Suprapubic skin (tissue), 4 donors: Measurements from ENCODE around the gene ZDHHC14. TPM values are rescaled to one million over a fixed set of nuclear protein-coding genes. Genes with fewer than 3 reads are reported as not detected.

ENCODE experiments used
- DNase-seq, 2 donors: peaks; one replicate each; pipeline ENCODE4 v3.0.0-alpha.2; 2019; ENCODE audit warnings: low spot score in 2 of 2
- H3K27ac ChIP-seq: fragments of 200-600 bp; sonication (generic); one replicate; pipeline ENCODE4 v1.5.1; 2019
- H3K27me3 ChIP-seq: fragments of 200-600 bp; sonication (generic); one replicate; pipeline ENCODE4 v1.5.1; 2019
- H3K36me3 ChIP-seq: fragments of 200-600 bp; sonication (generic); one replicate; pipeline ENCODE4 v1.5.1; 2019
- H3K4me1 ChIP-seq: fragments of 200-600 bp; sonication (generic); one replicate; pipeline ENCODE4 v1.5.1; 2019
- H3K4me3 ChIP-seq: fragments of 200-600 bp; sonication (generic); one replicate; pipeline ENCODE4 v1.5.1; 2019; ENCODE audit warnings: mild to moderate bottlenecking
- H3K9me3 ChIP-seq: fragments of 200-600 bp; sonication (generic); one replicate; pipeline ENCODE4 v1.5.1; 2019
- EP300 ChIP-seq: sonication (generic); formaldehyde crosslinking; IDR thresholded peaks from one replicate; pipeline ENCODE4 v1.6.1; 2017; ENCODE audit warnings: antibody characterized with exemption
- POLR2A ChIP-seq, 2 donors: fragments of 450-650 bp; IDR thresholded peaks; one replicate each; pipeline ENCODE4 v1.6.1; 2017; ENCODE audit warnings: antibody characterized with exemption in 2 of 2, mild to moderate bottlenecking in 2 of 2, moderate library complexity in 2 of 2
- POLR2AphosphoS5 ChIP-seq, 3 donors: sonication (generic); formaldehyde crosslinking; IDR thresholded peaks; one replicate each; pipeline ENCODE4 v1.6.1; 2017; ENCODE audit warnings: antibody characterized with exemption in 3 of 3
- WGBS: methylation state at CpG from one replicate; pipeline ENCODE4 v1.1.5; 2018; 5-methylcytosine and 5-hydroxymethylcytosine counted together
- total RNA-seq, 4 donors: library from RNA; depleted of rRNA; stranded (reverse); fragments of >200 nt; gene quantifications; one replicate each; pipeline ENCODE4 v1.1.0, GENCODE V29; 2016
- TF ChIP-seq, protein P1 (sequence below), 2 donors: fragments of 200-600 bp in 1 of 2; fragments of 450-650 bp in 1 of 2; sonication (generic) in 1 of 2; IDR thresholded peaks; one replicate each; pipeline ENCODE4 v1.5.1; 2016 to 2019; ENCODE audit warnings: antibody characterized with exemption in 2 of 2, mild to moderate bottlenecking in 1 of 2, moderate library complexity in 1 of 2

Gene ZDHHC14
- total RNA-seq, 4 donors from 2014 or later = 4.3 to 9.9 (median 7.7) TPM

DNA sequence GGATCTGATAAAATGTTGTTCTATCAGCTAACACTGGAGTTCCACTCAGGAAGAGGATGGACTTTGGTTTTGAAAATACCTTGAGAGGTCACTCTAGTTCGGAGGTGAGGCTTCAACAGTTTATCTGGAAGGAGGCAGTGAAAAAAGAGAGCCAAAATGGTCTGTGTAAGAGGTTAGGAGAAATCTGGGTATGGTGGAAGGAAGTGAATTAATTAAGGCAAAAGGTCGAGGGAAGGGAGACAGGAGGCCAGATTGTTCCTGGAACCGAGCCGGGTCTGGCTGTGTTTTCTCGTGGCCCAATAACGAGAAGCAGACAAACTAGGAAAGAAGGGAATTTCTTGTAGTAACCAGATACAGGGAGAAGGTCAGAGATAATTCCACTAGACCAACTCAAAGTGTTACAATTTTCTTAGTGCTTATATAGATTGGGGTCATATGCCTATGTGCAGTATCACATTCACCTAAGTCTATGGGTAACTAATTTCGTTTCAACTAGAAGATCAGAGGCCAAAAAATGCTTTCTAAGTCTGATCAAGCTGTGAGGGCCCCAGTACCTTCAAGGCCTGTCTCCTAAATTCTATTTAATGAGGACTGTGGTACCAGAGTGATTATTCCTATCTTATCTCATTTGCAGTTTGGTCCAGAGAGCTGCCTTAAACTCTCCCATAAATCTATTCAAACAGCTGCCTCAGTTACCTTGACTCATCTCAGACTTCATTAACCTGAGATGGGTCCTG, 346.1 kb downstream of the ZDHHC14 start:
- peaks cover 13% of the 10 kb centered on the region for H3K4me1 ChIP-seq
- no peaks in the 10 kb centered on the region for H3K27me3 ChIP-seq
- H3K36me3 ChIP-seq = no peaks in the 10 kb centered on the region
- H3K9me3 ChIP-seq = no peaks in the 10 kb centered on the region
- no peak overlapping the region for H3K4me3 ChIP-seq
- TF ChIP-seq EP300 (no peak), POLR2AphosphoS5 (IDR thresholded peaks at IDR 0.05) (no peak), POLR2A (IDR thresholded peaks at IDR 0.05) (no peak)
- TF ChIP-seq, protein P1, sequence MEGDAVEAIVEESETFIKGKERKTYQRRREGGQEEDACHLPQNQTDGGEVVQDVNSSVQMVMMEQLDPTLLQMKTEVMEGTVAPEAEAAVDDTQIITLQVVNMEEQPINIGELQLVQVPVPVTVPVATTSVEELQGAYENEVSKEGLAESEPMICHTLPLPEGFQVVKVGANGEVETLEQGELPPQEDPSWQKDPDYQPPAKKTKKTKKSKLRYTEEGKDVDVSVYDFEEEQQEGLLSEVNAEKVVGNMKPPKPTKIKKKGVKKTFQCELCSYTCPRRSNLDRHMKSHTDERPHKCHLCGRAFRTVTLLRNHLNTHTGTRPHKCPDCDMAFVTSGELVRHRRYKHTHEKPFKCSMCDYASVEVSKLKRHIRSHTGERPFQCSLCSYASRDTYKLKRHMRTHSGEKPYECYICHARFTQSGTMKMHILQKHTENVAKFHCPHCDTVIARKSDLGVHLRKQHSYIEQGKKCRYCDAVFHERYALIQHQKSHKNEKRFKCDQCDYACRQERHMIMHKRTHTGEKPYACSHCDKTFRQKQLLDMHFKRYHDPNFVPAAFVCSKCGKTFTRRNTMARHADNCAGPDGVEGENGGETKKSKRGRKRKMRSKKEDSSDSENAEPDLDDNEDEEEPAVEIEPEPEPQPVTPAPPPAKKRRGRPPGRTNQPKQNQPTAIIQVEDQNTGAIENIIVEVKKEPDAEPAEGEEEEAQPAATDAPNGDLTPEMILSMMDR (IDR thresholded peaks at IDR 0.05) = no peak
- WGBS = 62% methylated on average over 7 of the region's 7 CpGs
- peak overlapping the region; percentile 45 for H3K27ac ChIP-seq
- DNase-seq = no peak

Other genes starting within 250 kb of the ZDHHC14 start
- 1 to 10 TPM; 3.9 to 5.7 (median 4.6) TPM for gene TMEM242, start 57.7 kb upstream of the ZDHHC14 start, total RNA-seq